Stimulated activated naive B cell treated with anti-CD40 and anti-IgM and Interleukin-4, amounts not matched to agents 10 μg/mL and 1 μg/mL and 100 μg/mL, for 72 hours (primary cell): ENCODE data around the gene FMN1.

ENCODE experiments used
- ATAC-seq, 2 donors: fragments of 150-1000 bp; cut with Tn5 transposase; replicated peaks; 2 replicates each; pipeline ENCODE4 v1.10.0; 2021; ENCODE audit warnings: moderate library complexity in 1 of 2
- DNase-seq: peaks from one replicate; pipeline ENCODE4 v3.0.0; 2021
- H3K27ac Mint-ChIP-seq: one replicate; pipeline ENCODE4 v1.8.0; 2022; ENCODE audit warnings: mild to moderate bottlenecking, mixed read lengths
- H3K27me3 Mint-ChIP-seq, 2 donors: one replicate each; pipeline ENCODE4 v1.8.0; 2022; ENCODE audit warnings: mixed read lengths in 2 of 2
- H3K36me3 Mint-ChIP-seq, 2 donors: one replicate each; pipeline ENCODE4 v1.8.0; 2022; ENCODE audit warnings: mixed read lengths in 2 of 2, mild to moderate bottlenecking in 1 of 2
- H3K4me1 Mint-ChIP-seq, 2 donors: one replicate each; pipeline ENCODE4 v1.8.0; 2022; ENCODE audit warnings: mixed read lengths in 2 of 2, mild to moderate bottlenecking in 1 of 2
- H3K4me3 Mint-ChIP-seq, 2 donors: one replicate each; pipeline ENCODE4 v1.8.0; 2022; ENCODE audit warnings: mild to moderate bottlenecking in 2 of 2, mixed read lengths in 2 of 2, moderate library complexity in 1 of 2
- H3K9me3 Mint-ChIP-seq, 2 donors: one replicate each; pipeline ENCODE4 v1.8.0; 2022; ENCODE audit warnings: mixed read lengths in 2 of 2, mild to moderate bottlenecking in 1 of 2

Gene FMN1

DNA sequence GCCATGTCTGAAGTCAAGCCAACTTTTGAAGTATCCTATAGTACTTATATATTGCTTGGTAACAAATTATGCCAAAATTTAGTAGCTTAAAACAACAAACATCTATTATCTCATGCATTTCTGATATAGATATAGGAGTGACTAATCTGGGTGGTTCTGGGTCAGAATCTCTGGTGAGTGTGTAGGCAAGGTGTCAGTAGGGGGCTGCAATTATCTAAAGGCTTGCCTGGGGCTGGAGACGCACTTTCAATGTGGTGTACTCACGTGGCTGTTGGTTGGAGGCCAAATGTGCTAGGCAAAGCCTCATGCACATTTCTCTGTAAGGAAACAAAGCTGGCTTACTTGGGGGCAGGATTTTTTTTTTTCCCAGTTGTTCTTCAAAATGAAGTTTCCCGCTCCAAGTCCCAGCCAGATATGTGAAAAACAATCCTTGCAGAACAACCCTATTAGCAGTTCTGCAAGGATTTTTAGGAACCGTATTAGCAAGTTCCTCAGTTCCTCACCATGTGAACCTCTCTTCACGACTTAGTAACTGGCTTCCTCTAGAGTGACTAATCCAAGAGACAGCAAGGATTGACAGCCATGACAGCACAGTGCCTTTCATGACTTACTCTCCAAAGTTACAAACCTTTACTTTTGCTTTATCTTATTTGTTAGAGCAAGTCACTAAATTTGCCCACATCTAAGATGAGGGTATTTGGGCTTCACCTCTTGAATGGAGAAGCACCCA is 450.9 kb downstream of the FMN1 start:
- Mint-ChIP-seq H3K36me3 (no peaks in the 10 kb centered on the region), H3K9me3 (peaks cover 7 to 9% of the 10 kb centered on the region in 2 donors), H3K4me3 (no peak overlapping the region), H3K4me1 (no peaks in the 10 kb centered on the region), H3K27ac (no peak overlapping the region), H3K27me3 (peaks cover 17 to 23% of the 10 kb centered on the region in 2 donors)
- DNase-seq (no peak), ATAC-seq (no peak)

- Mint-ChIP-seq H3K36me3 (no peaks in the 10 kb centered on the region), H3K4me1 (no peaks in the 10 kb centered on the region), H3K27me3 (peaks cover 20 to 24% of the 10 kb centered on the region in 2 donors), H3K9me3 (peaks cover 5 to 9% of the 10 kb centered on the region in 2 donors), H3K27ac (no peak overlapping the region), H3K4me3 (no peak overlapping the region)
- DNase-seq (no peak), ATAC-seq (no peak)
These were observed 454.9 kb downstream of the FMN1 start for GRCh38 chr15:32739522-32740063.

DNA sequence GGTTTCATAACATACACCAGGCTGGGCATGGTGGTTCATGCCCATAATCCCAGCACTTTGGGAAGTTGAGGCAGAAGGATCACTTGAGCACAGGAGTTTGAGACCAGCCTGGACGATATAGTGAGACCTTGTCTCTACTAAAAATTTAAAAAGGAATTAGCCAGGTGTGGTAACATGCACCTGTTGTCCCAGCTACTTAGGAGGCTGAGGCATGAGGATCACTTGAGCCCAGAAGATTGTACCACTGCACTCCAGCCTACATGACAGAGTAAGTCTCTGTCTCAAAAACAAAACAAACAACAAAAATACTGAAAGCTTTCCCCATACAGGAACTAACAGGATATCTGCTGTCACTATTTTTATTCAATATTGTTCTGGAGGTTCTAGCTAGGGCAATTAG is 455.8 kb downstream of the FMN1 start:
- H3K4me1 Mint-ChIP-seq = no peaks in the 10 kb centered on the region
- DNase-seq (no peak), ATAC-seq (no peak)
- no peaks in the 10 kb centered on the region for H3K36me3 Mint-ChIP-seq
- no peak overlapping the region for H3K27ac Mint-ChIP-seq
- H3K4me3 Mint-ChIP-seq = no peak overlapping the region
- peaks cover 5 to 9% of the 10 kb centered on the region in 2 donors for H3K9me3 Mint-ChIP-seq
- peaks cover 20% of the 10 kb centered on the region in 2 donors for H3K27me3 Mint-ChIP-seq

DNA sequence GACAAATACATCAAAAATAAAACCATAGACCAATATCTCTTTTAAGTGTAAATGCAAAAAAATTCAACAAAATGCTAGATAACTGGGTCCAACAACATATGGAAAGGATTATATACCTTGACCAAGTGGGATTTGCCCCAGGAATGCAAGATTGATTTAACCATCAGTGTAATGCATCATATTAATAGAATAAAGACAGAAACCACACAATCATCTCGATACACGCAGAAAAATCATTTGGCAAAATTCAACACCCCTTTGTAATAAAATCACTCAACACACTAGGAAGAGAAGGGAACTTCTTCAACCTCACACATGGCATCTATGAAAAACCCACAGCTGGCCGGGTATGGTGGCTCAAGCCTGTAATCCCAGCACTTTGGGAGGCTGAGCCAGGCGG is 457.2 kb downstream of the FMN1 start:
- H3K36me3 Mint-ChIP-seq = no peaks in the 10 kb centered on the region
- H3K27me3 Mint-ChIP-seq = peaks cover 16 to 19% of the 10 kb centered on the region in 2 donors
- H3K9me3 Mint-ChIP-seq = peaks cover 5 to 9% of the 10 kb centered on the region in 2 donors
- H3K27ac Mint-ChIP-seq = no peak overlapping the region
- ATAC-seq (no peak), DNase-seq (no peak)
- no peak overlapping the region for H3K4me3 Mint-ChIP-seq
- no peaks in the 10 kb centered on the region for H3K4me1 Mint-ChIP-seq

DNA sequence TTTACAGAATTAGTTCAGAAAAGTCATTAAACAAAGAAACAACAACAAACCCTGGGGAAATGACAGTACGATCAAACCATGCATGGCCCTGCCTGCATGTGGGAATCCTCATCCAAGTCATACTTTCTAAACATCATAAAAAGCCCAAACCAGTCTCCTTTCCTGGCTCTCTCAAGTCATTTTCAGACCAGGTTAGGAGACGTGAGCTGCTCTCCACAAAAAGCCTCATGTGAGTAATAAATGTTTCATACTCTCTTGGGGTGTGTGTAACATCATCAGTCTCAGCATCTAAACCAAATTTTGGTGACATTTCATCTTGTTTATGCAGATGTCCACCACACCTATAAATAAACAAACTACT is 457.8 kb downstream of the FMN1 start:
- H3K27me3 Mint-ChIP-seq = peaks cover 14 to 25% of the 10 kb centered on the region in 2 donors
- ATAC-seq (no peak), DNase-seq (no peak)
- no peaks in the 10 kb centered on the region for H3K4me1 Mint-ChIP-seq
- H3K36me3 Mint-ChIP-seq = no peaks in the 10 kb centered on the region
- peaks cover 5 to 9% of the 10 kb centered on the region in 2 donors for H3K9me3 Mint-ChIP-seq
- no peak overlapping the region for H3K4me3 Mint-ChIP-seq
- no peak overlapping the region for H3K27ac Mint-ChIP-seq

DNA sequence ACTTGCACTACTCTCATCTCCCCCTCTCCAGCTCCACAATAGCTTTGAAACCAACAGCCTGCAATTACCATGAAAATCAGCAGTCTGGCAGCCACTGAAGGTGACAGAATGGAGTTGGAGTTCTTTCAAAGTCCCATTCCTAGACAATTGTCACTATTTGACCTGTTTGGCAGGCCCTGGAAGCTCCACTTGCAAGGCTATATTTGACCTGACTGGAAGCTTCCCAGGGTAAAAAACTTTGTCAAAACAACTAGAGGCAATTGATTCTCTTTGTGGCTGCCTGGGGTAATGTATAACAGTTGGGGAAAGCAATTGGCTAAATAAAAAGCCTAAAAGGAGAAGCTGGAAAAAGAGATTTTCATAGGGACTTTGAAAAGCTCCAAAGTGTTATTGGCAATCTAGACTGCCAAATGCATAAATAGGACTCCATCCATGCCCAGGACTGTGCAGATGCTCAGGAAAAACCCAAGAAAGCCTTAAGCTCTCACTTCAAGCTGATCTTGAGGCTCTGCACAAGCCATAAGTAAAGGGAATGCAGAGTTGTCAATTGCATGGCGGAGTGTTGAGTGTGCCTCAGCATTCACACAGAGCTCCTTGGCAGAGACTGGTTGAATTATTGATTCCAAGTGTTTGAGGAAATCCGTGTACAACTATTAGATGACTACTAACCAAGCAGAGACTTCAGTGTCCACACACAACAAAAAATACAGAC is 458.4 kb downstream of the FMN1 start:
- H3K4me3 Mint-ChIP-seq = no peak overlapping the region
- peaks cover 14 to 31% of the 10 kb centered on the region in 2 donors for H3K27me3 Mint-ChIP-seq
- no peaks in the 10 kb centered on the region for H3K36me3 Mint-ChIP-seq
- ATAC-seq = no peak
- DNase-seq = no peak
- peaks cover 3 to 9% of the 10 kb centered on the region in 2 donors for H3K9me3 Mint-ChIP-seq
- no peak overlapping the region for H3K27ac Mint-ChIP-seq
- H3K4me1 Mint-ChIP-seq = peaks cover 0 to 2% of the 10 kb centered on the region in 2 donors

DNA sequence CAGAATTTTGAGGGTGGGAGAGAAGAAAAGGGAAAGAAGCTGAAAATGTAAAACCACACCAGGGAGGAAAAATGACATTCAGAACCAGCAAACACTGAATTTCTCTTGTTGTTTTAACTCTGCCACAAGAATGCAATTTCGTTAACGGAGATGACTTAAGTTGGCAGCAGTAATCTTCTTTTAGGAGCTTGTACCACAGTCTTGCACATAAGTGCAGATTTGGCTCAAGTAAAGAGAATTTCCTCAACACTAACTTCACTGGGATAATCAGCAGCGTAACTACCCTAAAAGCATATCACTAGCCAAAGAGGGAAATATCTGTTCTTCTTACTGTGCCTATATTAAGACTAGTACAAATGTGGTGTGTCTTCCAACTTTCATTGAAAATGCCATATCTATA is 461.2 kb downstream of the FMN1 start:
- Mint-ChIP-seq H3K9me3 (no peaks in the 10 kb centered on the region), H3K4me1 (peaks cover 4 to 9% of the 10 kb centered on the region in 2 donors), H3K4me3 (no peak overlapping the region), H3K27me3 (peaks cover 31 to 50% of the 10 kb centered on the region in 2 donors), H3K36me3 (no peaks in the 10 kb centered on the region), H3K27ac (no peak overlapping the region)
- DNase-seq = no peak
- no peak for ATAC-seq

DNA sequence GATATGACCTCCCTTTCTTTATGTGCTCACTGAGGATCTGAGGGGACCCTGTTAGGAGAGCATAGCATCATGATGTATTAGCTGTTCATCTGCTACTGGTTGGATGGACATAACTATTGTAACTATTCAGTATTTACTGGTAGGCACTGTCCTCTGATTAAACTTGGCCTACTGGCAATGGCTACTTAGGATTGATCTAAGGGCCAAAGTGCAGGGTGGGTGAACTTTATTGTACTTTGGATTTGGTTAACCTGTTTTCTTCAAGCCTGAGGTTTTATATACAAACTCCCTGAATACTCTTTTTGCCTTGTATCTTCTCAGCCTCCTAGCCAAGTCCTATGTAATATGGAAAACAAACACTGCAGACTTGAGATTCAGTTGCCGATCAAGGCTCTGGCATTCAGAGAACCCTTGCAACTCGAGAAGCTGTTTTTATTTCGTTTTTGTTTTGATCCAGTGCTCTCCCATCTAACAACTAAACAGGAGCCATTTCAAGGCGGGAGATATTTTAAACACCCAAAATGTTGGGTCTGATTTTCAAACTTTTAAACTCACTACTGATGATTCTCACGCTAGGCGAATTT is 461.8 kb downstream of the FMN1 start:
- H3K4me1 Mint-ChIP-seq = peaks cover 4 to 9% of the 10 kb centered on the region in 2 donors
- no peak overlapping the region for H3K27ac Mint-ChIP-seq
- H3K36me3 Mint-ChIP-seq = no peaks in the 10 kb centered on the region
- no peak overlapping the region for H3K4me3 Mint-ChIP-seq
- H3K27me3 Mint-ChIP-seq = peaks cover 31 to 50% of the 10 kb centered on the region in 2 donors
- ATAC-seq (no peak), DNase-seq (no peak)
- H3K9me3 Mint-ChIP-seq = no peaks in the 10 kb centered on the region

GRCh38 chr15:32730677-32731654 is 463.5 kb downstream of the FMN1 start:
- ATAC-seq = peak; percentile 67 to 78
- H3K4me3 Mint-ChIP-seq = peak overlapping the region; percentile 22 to 26
- no peak overlapping the region for H3K27ac Mint-ChIP-seq
- peak; percentile 15 for DNase-seq
- peaks cover 35 to 51% of the 10 kb centered on the region in 2 donors for H3K27me3 Mint-ChIP-seq
- no peaks in the 10 kb centered on the region for H3K36me3 Mint-ChIP-seq
- peaks cover 4 to 5% of the 10 kb centered on the region in 2 donors for H3K9me3 Mint-ChIP-seq
- peaks cover 4 to 9% of the 10 kb centered on the region in 2 donors for H3K4me1 Mint-ChIP-seq

DNA sequence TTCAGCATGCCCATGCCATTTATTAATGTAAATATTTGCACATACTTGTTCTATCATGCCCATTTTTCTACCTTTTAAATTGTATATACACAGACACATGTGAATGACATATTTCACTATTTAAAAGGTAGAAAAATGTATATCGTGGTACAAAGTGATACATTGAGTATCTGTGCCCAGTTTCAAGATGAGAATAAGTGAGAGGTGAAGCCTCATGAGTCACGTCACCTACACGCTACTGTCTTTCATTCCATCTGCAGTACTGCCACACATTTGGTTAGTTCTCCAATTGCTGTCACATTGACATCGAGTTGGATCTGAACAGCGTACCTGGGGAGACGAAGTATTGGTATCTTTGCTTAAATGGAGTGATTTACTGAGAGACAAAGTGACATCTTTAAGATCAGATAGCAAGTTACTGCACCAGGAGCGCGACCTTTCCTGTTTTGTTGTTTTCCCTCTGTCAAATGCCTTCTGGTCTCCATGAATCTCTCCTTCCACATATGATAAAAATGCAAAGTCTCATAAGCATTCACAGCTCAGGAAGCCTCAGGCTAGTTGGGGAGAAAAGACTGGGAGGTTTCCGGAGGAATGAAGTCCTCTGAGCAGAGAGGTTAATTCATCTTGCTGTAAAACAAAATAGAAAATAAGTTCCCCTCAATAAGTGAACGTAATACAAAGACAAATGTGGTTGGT is 464.7 kb downstream of the FMN1 start:
- no peak overlapping the region for H3K27ac Mint-ChIP-seq
- DNase-seq (no peak), ATAC-seq (no peak)
- no peaks in the 10 kb centered on the region for H3K36me3 Mint-ChIP-seq
- H3K4me3 Mint-ChIP-seq = no peak overlapping the region
- peaks cover 46 to 55% of the 10 kb centered on the region in 2 donors for H3K27me3 Mint-ChIP-seq
- H3K4me1 Mint-ChIP-seq = peaks cover 4 to 9% of the 10 kb centered on the region in 2 donors
- peaks cover 5% of the 10 kb centered on the region in 2 donors for H3K9me3 Mint-ChIP-seq

GRCh38 chr15:32723171-32723948 is 471.2 kb downstream of the FMN1 start:
- Mint-ChIP-seq H3K27ac (no peak overlapping the region), H3K4me1 (peaks cover 9% of the 10 kb centered on the region in 2 donors), H3K9me3 (peaks cover 5 to 7% of the 10 kb centered on the region in 2 donors), H3K4me3 (no peak overlapping the region), H3K27me3 (peaks cover 55 to 62% of the 10 kb centered on the region in 2 donors), H3K36me3 (no peaks in the 10 kb centered on the region)
- ATAC-seq (peak; percentile 79 to 92), DNase-seq (no peak)

GRCh38 chr15:32722136-32722535 is 472.4 kb downstream of the FMN1 start:
- no peak overlapping the region for H3K4me3 Mint-ChIP-seq
- H3K36me3 Mint-ChIP-seq = no peaks in the 10 kb centered on the region
- DNase-seq = no peak
- H3K27ac Mint-ChIP-seq = no peak overlapping the region
- peaks cover 5 to 7% of the 10 kb centered on the region in 2 donors for H3K9me3 Mint-ChIP-seq
- ATAC-seq = no peak
- peaks cover 12 to 18% of the 10 kb centered on the region in 2 donors for H3K4me1 Mint-ChIP-seq
- H3K27me3 Mint-ChIP-seq = peaks cover 64 to 74% of the 10 kb centered on the region in 2 donors
